ENCODE results near the gene DYNLRB1. TPM values are rescaled to one million over a fixed set of nuclear protein-coding genes. Genes with fewer than 3 reads are reported as not detected.
"Not testable (repeated sequence)": the region's sequence is repeated elsewhere in the genome, so short reads cannot be mapped to it uniquely, and the experiment has no call there.

DYNLRB1 gene
- total and polyA plus RNA-seq, 12 donors, result 132 to 408 (median 152) TPM

DNA sequence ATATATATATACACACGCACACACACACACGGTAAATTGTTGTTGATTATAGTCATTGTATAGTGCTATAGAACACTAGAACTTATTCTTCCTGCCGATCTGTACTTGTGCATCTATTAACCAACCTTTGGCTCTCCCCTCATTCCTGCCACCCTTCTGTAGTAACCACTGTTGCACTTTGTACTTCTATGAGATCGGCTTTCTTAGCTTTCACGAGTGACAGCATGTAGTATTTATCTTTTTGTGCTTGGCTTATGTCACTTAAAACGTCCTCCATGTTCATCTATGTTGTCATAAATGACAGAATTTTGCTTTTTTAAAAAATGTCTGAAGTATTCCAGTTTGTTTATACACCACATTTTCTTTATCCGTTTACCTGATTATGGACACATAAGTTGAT lies 20.9 kb upstream of the DYNLRB1 start:
- peaks cover 0 to 37% (median 1%) of the 10 kb centered on the region in 11 donors for H3K9me3 ChIP-seq
- TF ChIP-seq, protein P1, sequence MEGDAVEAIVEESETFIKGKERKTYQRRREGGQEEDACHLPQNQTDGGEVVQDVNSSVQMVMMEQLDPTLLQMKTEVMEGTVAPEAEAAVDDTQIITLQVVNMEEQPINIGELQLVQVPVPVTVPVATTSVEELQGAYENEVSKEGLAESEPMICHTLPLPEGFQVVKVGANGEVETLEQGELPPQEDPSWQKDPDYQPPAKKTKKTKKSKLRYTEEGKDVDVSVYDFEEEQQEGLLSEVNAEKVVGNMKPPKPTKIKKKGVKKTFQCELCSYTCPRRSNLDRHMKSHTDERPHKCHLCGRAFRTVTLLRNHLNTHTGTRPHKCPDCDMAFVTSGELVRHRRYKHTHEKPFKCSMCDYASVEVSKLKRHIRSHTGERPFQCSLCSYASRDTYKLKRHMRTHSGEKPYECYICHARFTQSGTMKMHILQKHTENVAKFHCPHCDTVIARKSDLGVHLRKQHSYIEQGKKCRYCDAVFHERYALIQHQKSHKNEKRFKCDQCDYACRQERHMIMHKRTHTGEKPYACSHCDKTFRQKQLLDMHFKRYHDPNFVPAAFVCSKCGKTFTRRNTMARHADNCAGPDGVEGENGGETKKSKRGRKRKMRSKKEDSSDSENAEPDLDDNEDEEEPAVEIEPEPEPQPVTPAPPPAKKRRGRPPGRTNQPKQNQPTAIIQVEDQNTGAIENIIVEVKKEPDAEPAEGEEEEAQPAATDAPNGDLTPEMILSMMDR (IDR thresholded peaks at IDR 0.05), result no peak
- no peaks in the 10 kb centered on the region for H3K4me1 ChIP-seq
- peaks cover 0 to 100% (median 51%) of the 10 kb centered on the region in 9 donors for H3K36me3 ChIP-seq
- no peak for DNase-seq
- ATAC-seq, result no peak
- H3K27ac ChIP-seq, result no peak overlapping the region
- intact Hi-C loops (cut with DNase I), result no loop called here
- WGBS, 2 donors, result 94 to 95% methylated on average over 7 of the region's 7 CpGs
- H3K27me3 ChIP-seq, result no peaks in the 10 kb centered on the region
- H3K4me3 ChIP-seq, result no peak overlapping the region

DNA sequence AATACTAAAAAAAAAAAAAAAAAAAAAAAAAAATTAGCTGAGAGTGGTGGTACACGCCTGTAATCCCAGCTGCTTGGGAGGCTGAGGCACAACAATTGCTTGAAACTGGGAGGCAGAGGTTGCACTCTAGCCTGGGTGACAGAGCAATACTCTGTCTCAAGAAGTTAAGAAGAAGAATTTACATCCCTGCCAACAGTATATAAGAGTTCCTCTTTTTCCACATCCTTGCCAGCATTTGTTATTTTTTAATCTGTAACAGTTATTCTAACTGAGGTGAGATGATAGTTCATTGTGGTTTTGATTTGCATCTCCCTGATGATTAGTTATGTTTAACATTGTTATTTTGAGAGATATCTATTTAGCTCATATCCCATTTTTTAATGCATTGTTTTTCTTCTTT lies 20.3 kb upstream of the DYNLRB1 start:
- Histone ChIP-seq H3K4me1 (no peaks in the 10 kb centered on the region), H3K4me3 (no peak overlapping the region), H3K27me3 (no peaks in the 10 kb centered on the region), H3K27ac (no peak overlapping the region), H3K36me3 (peaks cover 0 to 100% (median 55%) of the 10 kb centered on the region in 9 donors), H3K9me3 (peaks cover 0 to 43% (median 7%) of the 10 kb centered on the region in 11 donors)
- intact Hi-C loops (cut with DNase I), result no loop called here
- DNase-seq, result no peak
- no peak for ATAC-seq
- WGBS, 2 donors, result 91 to 93% methylated on average over 1 of the region's 1 CpG
- TF ChIP-seq, protein P1 (IDR thresholded peaks at IDR 0.05), result no peak

DNA sequence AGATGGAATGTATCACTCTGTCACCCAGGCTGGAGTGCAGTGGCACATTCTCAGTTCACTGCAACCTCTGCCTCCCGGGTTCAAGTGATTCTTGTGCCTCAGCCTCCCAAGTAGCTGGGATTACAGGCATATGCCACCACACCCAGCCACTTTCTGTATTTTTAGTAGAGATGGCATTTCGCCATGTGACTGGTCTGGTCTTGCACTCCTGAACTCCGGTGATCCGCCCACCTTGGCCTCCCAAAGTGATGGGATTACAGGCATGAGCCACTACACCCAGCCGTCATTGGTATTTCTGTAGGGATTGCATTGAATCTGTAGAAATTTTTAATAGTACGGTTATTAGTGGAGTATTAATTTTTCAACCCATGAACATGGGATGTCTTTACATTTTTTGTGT lies 18.6 kb upstream of the DYNLRB1 start:
- ATAC-seq; intact Hi-C loops (cut with DNase I); H3K27ac ChIP-seq; H3K27me3 ChIP-seq; DNase-seq; H3K4me1 ChIP-seq; H3K4me3 ChIP-seq: not testable (repeated sequence)
- Histone ChIP-seq H3K9me3 (peaks cover 0 to 48% (median 11%) of the 10 kb centered on the region in 11 donors), H3K36me3 (peaks cover 0 to 100% (median 53%) of the 10 kb centered on the region in 9 donors)
- 97 to 98% methylated on average over 6 of the region's 6 CpGs for WGBS, 2 donors

DNA sequence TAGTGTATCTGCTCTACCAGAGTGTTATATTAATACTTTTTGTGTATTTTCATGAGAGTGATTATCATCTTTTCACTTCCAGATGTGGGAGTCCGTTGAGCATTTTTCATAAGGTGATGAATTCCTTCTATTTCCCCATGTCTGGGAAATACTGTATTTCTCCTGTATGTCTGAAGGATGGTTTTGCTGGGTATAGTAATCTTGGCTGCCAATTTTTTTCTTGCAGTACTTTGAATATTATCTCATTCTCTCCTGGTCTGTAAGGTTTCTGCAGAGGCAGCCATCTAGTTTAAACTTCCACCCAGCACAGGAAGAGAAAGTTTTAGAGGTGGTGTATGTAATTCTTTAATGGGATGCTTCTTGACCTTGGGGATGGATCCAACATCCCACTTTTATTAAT lies 15.4 kb upstream of the DYNLRB1 start:
- TF ChIP-seq, protein P1 (IDR thresholded peaks at IDR 0.05), result no peak
- peaks cover 0 to 99% (median 35%) of the 10 kb centered on the region in 9 donors for H3K36me3 ChIP-seq
- DNase-seq (no peak), ATAC-seq (no peak)
- no peaks in the 10 kb centered on the region for H3K27me3 ChIP-seq
- H3K9me3 ChIP-seq, result peaks cover 0 to 48% (median 11%) of the 10 kb centered on the region in 11 donors
- 94 to 97% methylated on average over 1 of the region's 1 CpG for WGBS, 2 donors
- intact Hi-C loops (cut with DNase I), result no loop called here
- H3K27ac ChIP-seq, result no peak overlapping the region
- no peaks in the 10 kb centered on the region for H3K4me1 ChIP-seq
- no peak overlapping the region for H3K4me3 ChIP-seq

DNA sequence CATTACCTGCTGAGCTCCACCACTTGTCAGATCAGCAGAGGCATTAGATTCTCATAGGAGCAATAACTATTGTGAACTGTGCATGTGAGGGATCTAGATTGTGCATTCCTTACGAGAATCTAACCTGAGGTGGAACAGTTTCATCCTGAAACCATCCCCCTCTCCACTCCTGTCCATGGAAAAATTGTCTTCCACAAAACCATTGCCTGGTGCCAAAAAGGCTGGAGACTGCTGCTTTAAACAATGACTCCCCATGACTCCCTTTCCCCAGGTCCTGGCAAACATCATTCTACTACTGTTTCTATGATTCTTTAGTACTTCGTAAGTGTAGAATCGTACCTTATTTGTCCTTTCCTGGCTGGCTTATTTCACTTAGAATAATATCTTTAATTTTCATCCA lies 9.7 kb upstream of the DYNLRB1 start:
- Histone ChIP-seq H3K36me3 (peaks cover 0 to 99% (median 17%) of the 10 kb centered on the region in 9 donors), H3K27me3 (no peaks in the 10 kb centered on the region), H3K9me3 (no peaks in the 10 kb centered on the region), H3K4me3 (no peak overlapping the region), H3K4me1 (no peaks in the 10 kb centered on the region), H3K27ac (no peak overlapping the region)
- WGBS, 2 donors, result 81 to 82% methylated on average over 3 of the region's 3 CpGs
- no peak for ATAC-seq
- DNase-seq, result no peak
- intact Hi-C loops (cut with DNase I), result no loop called here
- TF ChIP-seq, protein P1 (IDR thresholded peaks at IDR 0.05), result no peak

All from heart right ventricle (tissue), 16 donors.